HG03066 (cell line): ENCODE results near the gene CYP4F11.
"Not testable (repeated sequence)": the region's sequence is repeated elsewhere in the genome, so short reads cannot be mapped to it uniquely, and the experiment has no call there.

Source experiments
- ATAC-seq: cut with Tn5 transposase; IDR thresholded peaks from one replicate; pipeline ENCODE4 v1.9.1; 2021; ENCODE audit warnings: low read depth; ENCODE audit not compliant: unreplicated experiment

Gene CYP4F11

GRCh38 chr19:15934332-15935078, at the start of gene CYP4F11:
CYP4F11 (minus strand) TSS chr19:15934529; CDS start chr19:15934408, 121 bp downstream.
- no peak for ATAC-seq

- ATAC-seq: no peak
Measured at GRCh38 chr19:15979293-15979692, 45.0 kb upstream of the CYP4F11 start.

GRCh38 chr19:15977690-15978089, 43.4 kb upstream of the CYP4F11 start:
- no peak for ATAC-seq

- ATAC-seq: no peak
Measured at GRCh38 chr19:15976836-15977689, 42.7 kb upstream of the CYP4F11 start.

- no peak for ATAC-seq
Measured at GRCh38 chr19:15974856-15975255, 40.5 kb upstream of the CYP4F11 start.

- ATAC-seq: not testable (repeated sequence)
Measured at GRCh38 chr19:15972043-15972442, 37.7 kb upstream of the CYP4F11 start.

- no peak for ATAC-seq
Measured at GRCh38 chr19:15971224-15971780, 37.0 kb upstream of the CYP4F11 start.

GRCh38 chr19:15964231-15964630, 29.9 kb upstream of the CYP4F11 start:
- ATAC-seq: no peak

- ATAC-seq: no peak
Measured at GRCh38 chr19:15962319-15962718, 28.0 kb upstream of the CYP4F11 start.

- ATAC-seq: no peak
Measured at GRCh38 chr19:15954820-15955219, 20.5 kb upstream of the CYP4F11 start.

- no peak for ATAC-seq
Measured at GRCh38 chr19:15948223-15949058, 14.1 kb upstream of the CYP4F11 start, which contains the start of gene OR10H4. OR10H4 (plus strand) TSS chr19:15949008; CDS start chr19:15949008, 0 bp downstream.

GRCh38 chr19:15945301-15945700, 11.0 kb upstream of the CYP4F11 start:
- no peak for ATAC-seq

GRCh38 chr19:15944401-15944800, 10.1 kb upstream of the CYP4F11 start:
- no peak for ATAC-seq

GRCh38 chr19:15937771-15938170, 3.4 kb upstream of the CYP4F11 start:
- ATAC-seq: no peak

GRCh38 chr19:15936950-15937349, 2.6 kb upstream of the CYP4F11 start:
- no peak for ATAC-seq

GRCh38 chr19:15936173-15936572, 1.8 kb upstream of the CYP4F11 start:
- no peak for ATAC-seq

GRCh38 chr19:15935167-15935702, 906 bp upstream of the CYP4F11 start:
- ATAC-seq: no peak

- ATAC-seq: not testable (repeated sequence)
Measured at GRCh38 chr19:15933761-15934331, 483 bp downstream of the CYP4F11 start.

GRCh38 chr19:15928321-15928720, 6.0 kb downstream of the CYP4F11 start:
- ATAC-seq: no peak

GRCh38 chr19:15926484-15926883, 7.8 kb downstream of the CYP4F11 start:
- no peak for ATAC-seq
